Thyroid gland (tissue), 4 donors: ENCODE data around the gene VPS11.

Source experiments
- POLR2A ChIP-seq, 2 donors: fragments of 450-650 bp; IDR thresholded peaks; one replicate each; pipeline ENCODE4 v1.6.1; 2017; ENCODE audit warnings: antibody characterized with exemption in 2 of 2, mild to moderate bottlenecking in 2 of 2, moderate library complexity in 1 of 2
- TF ChIP-seq, protein P1 (sequence below), 6 experiments: fragments of 200-600 bp in 3 of 6; fragments of 450-650 bp in 3 of 6; sonication (generic) in 3 of 6; IDR thresholded peaks; one replicate each; pipeline ENCODE4 v1.5.1; 2016 to 2019; ENCODE audit warnings: antibody characterized with exemption in 6 of 6, mild to moderate bottlenecking in 2 of 6, inconsistent platforms in 1 of 6, moderate library complexity in 1 of 6

GRCh38 chr11:119062779-119063178 is 4.8 kb upstream of the VPS11 start:
- TF ChIP-seq, protein P1, sequence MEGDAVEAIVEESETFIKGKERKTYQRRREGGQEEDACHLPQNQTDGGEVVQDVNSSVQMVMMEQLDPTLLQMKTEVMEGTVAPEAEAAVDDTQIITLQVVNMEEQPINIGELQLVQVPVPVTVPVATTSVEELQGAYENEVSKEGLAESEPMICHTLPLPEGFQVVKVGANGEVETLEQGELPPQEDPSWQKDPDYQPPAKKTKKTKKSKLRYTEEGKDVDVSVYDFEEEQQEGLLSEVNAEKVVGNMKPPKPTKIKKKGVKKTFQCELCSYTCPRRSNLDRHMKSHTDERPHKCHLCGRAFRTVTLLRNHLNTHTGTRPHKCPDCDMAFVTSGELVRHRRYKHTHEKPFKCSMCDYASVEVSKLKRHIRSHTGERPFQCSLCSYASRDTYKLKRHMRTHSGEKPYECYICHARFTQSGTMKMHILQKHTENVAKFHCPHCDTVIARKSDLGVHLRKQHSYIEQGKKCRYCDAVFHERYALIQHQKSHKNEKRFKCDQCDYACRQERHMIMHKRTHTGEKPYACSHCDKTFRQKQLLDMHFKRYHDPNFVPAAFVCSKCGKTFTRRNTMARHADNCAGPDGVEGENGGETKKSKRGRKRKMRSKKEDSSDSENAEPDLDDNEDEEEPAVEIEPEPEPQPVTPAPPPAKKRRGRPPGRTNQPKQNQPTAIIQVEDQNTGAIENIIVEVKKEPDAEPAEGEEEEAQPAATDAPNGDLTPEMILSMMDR (IDR thresholded peaks at IDR 0.05) = no peak
- TF ChIP-seq POLR2A (IDR thresholded peaks at IDR 0.05) = no peak
